Testis (tissue), 2 donors: ENCODE results near the gene CEP152.

Source experiments
- CTCF ChIP-seq, 3 experiments: fragments of 450-650 bp in 2 of 3; fragments of 200-600 bp in 1 of 3; sonication (generic) in 1 of 3; IDR thresholded peaks; one replicate each; pipeline ENCODE4 v1.5.1; 2016 to 2019; ENCODE audit warnings: antibody characterized with exemption in 3 of 3, mild to moderate bottlenecking in 2 of 3, moderate library complexity in 1 of 3
- POLR2A ChIP-seq: fragments of 450-650 bp; IDR thresholded peaks from one replicate; pipeline ENCODE4 v1.6.1; 2017; ENCODE audit warnings: antibody characterized with exemption, mild to moderate bottlenecking, moderate library complexity

GRCh38 chr15:48766196-48766595 is 44.7 kb downstream of the CEP152 start:
- TF ChIP-seq CTCF (IDR thresholded peaks at IDR 0.05) (no peak), POLR2A (no peak)
